ENCODE results near the gene MAD1L1. TPM values are rescaled to one million over a fixed set of nuclear protein-coding genes. Genes with fewer than 3 reads are reported as not detected.

The MAD1L1 gene
- total RNA-seq, 1 experiment from 2014 or later = 38.5 TPM

- H3K9ac ChIP-seq (ENCODE audit: low read length) = peak overlapping the region; percentile 91
- no peaks in the 10 kb centered on the region for H3K9me2 ChIP-seq (ENCODE audit: insufficient read depth)
- no peaks in the 10 kb centered on the region for H3K27me3 ChIP-seq (ENCODE audit: insufficient read depth, low read length)
- peak overlapping the region; percentile 83 for H3K4me2 ChIP-seq (ENCODE audit: low read length)
- peaks cover 9 to 23% of the 10 kb centered on the region in 2 experiments for H3K4me1 ChIP-seq (ENCODE audit: control insufficient read depth in 1 of 2, insufficient read depth in 2 of 2, low read length in 2 of 2)
- H3K36me3 ChIP-seq (ENCODE audit: control insufficient read depth in 1 of 2, insufficient read depth in 2 of 2, low read length in 2 of 2) = peaks cover 3 to 10% of the 10 kb centered on the region in 2 experiments
- peak overlapping the region; percentile 85 for H3K27ac ChIP-seq (ENCODE audit: low read depth, low read length)
- ChIA-PET CTCF (no interaction called here), RAD21 (ENCODE audit: low non-redundant PET in 1 of 2, low total read pairs in 2 of 2, uncharacterized antibody in 2 of 2, unreplicated experiment in 2 of 2) (no interaction called here), POLR2A (no interaction called here)
- BruUV-seq (replicated peaks) = no TSS peak
- peaks cover 51% of the 10 kb centered on the region for H3K79me2 ChIP-seq (ENCODE audit: insufficient read depth, low read length)
- intact Hi-C loops (cut with micrococcal nuclease) = no loop called here
- DNase-seq (ENCODE audit: low read depth, low spot score) (no peak), ATAC-seq (no peak)
- H3K4me3 ChIP-seq (replicated peaks in 1 of 2; ENCODE audit: low read depth in 1 of 2, low read length in 2 of 2) = peak overlapping the region; percentile 74 to 94
- TF ChIP-seq ELF1 (IDR thresholded peaks at IDR 0.05; ENCODE audit: borderline replicate concordance, low read depth) (no peak), ZNF274 (IDR thresholded peaks at IDR 0.05; ENCODE audit: low read depth, low read length) (no peak), SP1 (IDR thresholded peaks at IDR 0.05; ENCODE audit: low read depth) (no peak), TCF7L2 (IDR thresholded peaks at IDR 0.05; ENCODE audit: borderline replicate concordance, extremely low read depth, insufficient read depth, insufficient read length) (no peak), JUND (IDR thresholded peaks at IDR 0.05) (no peak), CBX3 (IDR thresholded peaks at IDR 0.05; ENCODE audit: low read depth) (no peak), EGR1 (IDR thresholded peaks at IDR 0.05; ENCODE audit: low read depth) (no peak), SRF (IDR thresholded peaks at IDR 0.05; ENCODE audit: low read depth) (no peak), CEBPB (IDR thresholded peaks at IDR 0.05; ENCODE audit: low read depth) (no peak), ZFX (IDR thresholded peaks at IDR 0.05) (no peak), POLR2A (IDR thresholded peaks at IDR 0.05; ENCODE audit: borderline replicate concordance, extremely low read depth, insufficient read depth, insufficient read length) (no peak), SIN3A (IDR thresholded peaks at IDR 0.05; ENCODE audit: low read depth) (no peak), YY1 (IDR thresholded peaks at IDR 0.05; ENCODE audit: extremely low read depth, insufficient replicate concordance, low read depth, low read length) (no peak), EZH2phosphoT487 (IDR thresholded peaks at IDR 0.05; ENCODE audit: borderline replicate concordance) (no peak)
- TF ChIP-seq, protein P1, sequence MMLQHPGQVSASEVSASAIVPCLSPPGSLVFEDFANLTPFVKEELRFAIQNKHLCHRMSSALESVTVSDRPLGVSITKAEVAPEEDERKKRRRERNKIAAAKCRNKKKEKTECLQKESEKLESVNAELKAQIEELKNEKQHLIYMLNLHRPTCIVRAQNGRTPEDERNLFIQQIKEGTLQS (IDR thresholded peaks at IDR 0.05) = no peak
- TF ChIP-seq, protein P2, sequence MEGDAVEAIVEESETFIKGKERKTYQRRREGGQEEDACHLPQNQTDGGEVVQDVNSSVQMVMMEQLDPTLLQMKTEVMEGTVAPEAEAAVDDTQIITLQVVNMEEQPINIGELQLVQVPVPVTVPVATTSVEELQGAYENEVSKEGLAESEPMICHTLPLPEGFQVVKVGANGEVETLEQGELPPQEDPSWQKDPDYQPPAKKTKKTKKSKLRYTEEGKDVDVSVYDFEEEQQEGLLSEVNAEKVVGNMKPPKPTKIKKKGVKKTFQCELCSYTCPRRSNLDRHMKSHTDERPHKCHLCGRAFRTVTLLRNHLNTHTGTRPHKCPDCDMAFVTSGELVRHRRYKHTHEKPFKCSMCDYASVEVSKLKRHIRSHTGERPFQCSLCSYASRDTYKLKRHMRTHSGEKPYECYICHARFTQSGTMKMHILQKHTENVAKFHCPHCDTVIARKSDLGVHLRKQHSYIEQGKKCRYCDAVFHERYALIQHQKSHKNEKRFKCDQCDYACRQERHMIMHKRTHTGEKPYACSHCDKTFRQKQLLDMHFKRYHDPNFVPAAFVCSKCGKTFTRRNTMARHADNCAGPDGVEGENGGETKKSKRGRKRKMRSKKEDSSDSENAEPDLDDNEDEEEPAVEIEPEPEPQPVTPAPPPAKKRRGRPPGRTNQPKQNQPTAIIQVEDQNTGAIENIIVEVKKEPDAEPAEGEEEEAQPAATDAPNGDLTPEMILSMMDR (IDR thresholded peaks at IDR 0.05 in 2 of 3, conservative IDR thresholded peaks at IDR 0.05 in 1 of 3; ENCODE audit: borderline replicate concordance in 1 of 3, insufficient read depth in 1 of 3, low read depth in 2 of 3, low read length in 2 of 3) = no peak
- no peaks in the 10 kb centered on the region for H3K9me3 ChIP-seq (ENCODE audit: control insufficient read depth in 1 of 2, insufficient read depth in 1 of 2, low read depth in 1 of 2, low read length in 2 of 2)
- no peaks in the 10 kb centered on the region for H4K20me1 ChIP-seq (ENCODE audit: insufficient read depth)
- H2AFZ ChIP-seq (ENCODE audit: low read depth, low read length, poor library complexity, severe bottlenecking) = no peak overlapping the region
These were observed 10.7 kb upstream of the MAD1L1 start for GRCh38 chr7:2243458-2243857.
